HG03378 (cell line): ENCODE results near the gene UBAP1.
"Not testable (repeated sequence)": the region's sequence is repeated elsewhere in the genome, so short reads cannot be mapped to it uniquely, and the experiment has no call there.

ENCODE experiments used
- ATAC-seq: cut with Tn5 transposase; IDR thresholded peaks from one replicate; pipeline ENCODE4 v1.9.1; 2021; ENCODE audit warnings: mild to moderate bottlenecking, moderate library complexity; ENCODE audit not compliant: unreplicated experiment

Gene UBAP1

DNA sequence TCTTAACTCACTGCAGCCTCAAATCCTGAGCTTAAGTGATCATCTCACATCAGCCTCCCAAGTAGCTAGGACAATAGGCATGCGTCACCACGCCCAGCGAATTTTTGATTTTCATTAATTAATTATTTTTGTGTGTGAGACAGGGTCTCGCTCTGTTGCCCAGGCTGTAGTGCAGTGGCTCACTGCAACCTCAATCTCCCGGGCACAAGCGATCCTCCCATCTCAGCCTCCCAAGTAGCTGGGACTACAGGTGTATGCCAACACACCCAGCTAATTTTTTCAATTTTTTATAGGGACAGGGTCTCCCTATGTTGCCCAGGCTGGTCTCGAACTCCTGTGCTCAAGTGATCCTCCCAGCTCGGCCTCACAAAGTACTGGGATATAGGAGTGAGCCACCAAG is 41.4 kb downstream of the UBAP1 start:
- no peak for ATAC-seq

DNA sequence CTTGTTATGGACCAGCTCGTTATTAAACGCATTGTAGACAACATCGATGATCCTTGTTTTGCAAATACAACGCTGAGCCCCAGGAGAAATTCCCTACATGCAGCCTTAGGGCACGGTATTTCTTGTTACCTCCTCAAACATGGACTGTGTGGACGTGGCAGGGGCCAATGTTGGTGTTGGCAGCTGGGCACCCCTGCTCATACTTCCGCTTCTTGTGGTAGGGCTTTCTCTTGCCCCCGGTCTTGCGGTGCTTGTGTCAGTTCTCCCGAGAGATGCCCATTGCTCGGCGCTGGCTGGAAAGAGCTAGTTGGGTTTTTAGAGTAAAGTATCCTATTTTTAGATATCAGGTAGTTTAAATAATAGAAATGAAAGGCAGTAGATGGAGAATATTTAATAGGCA is 45.5 kb downstream of the UBAP1 start:
- ATAC-seq: no peak

GRCh38 chr9:34226144-34226760 is 47.4 kb downstream of the UBAP1 start:
- ATAC-seq: not testable (repeated sequence)

GRCh38 chr9:34227445-34227844 is 48.6 kb downstream of the UBAP1 start:
- ATAC-seq: no peak

- ATAC-seq: no peak
Observed at GRCh38 chr9:34230556-34230955, 51.7 kb downstream of the UBAP1 start.

GRCh38 chr9:34232201-34232600 is 53.4 kb downstream of the UBAP1 start:
- ATAC-seq: no peak

DNA sequence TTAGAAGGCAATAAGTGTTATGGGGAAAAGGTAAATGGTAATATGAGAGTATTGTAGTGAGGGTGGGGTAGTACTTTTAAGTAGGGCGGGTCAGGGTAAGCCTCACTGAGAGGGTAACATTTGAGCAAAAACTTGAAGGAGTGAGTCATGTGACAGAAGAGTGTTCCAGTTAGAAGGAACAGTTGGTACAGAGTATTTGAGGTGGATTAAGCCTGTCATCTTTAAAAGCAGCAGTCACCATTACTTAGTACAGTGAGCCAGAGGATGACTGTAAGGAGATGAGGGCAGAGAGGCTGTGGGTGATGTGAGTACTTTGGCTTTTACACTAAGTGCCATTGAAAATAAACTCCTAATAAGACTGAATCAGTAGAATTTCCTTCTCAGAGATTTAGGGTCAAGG is 54.8 kb downstream of the UBAP1 start:
- no peak for ATAC-seq

- no peak for ATAC-seq
Observed at GRCh38 chr9:34237836-34238235, 59.0 kb downstream of the UBAP1 start.

DNA sequence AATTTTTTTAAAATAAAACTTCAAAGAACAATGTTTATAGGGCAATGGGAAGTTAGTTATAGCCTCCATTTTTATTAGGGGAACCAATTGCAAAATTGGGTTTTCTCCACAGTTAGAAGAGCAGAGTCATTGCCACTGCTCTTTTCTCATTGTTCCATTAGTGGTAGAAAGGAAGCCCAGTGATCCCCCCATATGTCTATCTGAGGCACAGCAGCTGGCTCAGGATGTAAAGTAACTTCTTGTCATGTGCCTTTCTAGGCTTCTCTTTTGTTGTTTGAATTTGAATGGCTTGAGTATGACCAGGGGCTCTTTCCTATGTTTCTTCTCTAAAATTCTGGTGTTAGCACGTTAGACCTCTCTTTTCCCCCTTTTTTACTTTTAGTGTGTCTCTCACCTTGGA is 61.2 kb downstream of the UBAP1 start:
- no peak for ATAC-seq

GRCh38 chr9:34242830-34243229 is 64.0 kb downstream of the UBAP1 start:
- ATAC-seq: no peak

- not testable (repeated sequence) for ATAC-seq
Observed at GRCh38 chr9:34245212-34245611, 66.4 kb downstream of the UBAP1 start.

GRCh38 chr9:34246453-34246852 is 67.6 kb downstream of the UBAP1 start:
- no peak for ATAC-seq

DNA sequence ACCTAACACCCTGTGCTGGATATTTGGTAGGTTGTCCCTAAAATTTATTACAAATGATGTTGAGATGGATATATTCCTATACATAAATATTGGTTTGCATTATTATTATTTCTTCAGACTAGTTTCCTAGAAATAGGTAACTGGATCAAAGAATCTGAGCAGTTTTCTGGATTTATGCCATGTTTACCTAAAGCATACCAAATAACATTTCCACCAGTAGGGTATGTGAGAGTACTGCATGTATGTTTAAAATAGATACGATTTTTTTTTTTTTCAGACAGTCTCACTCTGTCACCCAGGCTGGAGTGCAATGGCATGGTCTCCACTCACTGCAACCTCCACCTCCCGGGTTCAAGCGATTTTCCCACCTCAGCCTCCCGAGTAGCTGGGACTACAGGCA is 68.9 kb downstream of the UBAP1 start:
- not testable (repeated sequence) for ATAC-seq

GRCh38 chr9:34249274-34249673 is 70.4 kb downstream of the UBAP1 start:
- no peak for ATAC-seq

DNA sequence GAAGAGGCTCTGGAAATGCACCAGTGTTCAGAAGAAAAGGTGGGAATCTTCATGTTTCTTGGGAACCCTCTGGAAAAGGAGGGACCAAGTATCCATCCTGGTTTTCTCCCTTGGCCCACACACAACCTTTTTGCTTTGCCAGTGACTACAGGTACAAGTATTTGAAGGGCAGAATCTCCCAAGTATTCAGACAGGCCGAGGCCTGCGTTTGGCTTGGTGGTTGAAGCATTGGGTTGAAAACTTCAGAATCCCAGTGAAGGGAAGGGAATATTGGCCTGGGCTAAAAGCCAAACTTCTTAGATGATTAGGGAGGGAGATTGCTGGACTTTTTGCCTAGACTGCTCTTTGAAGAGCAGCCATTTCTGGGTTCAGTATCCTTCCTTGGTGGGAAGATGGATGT is 71.9 kb downstream of the UBAP1 start:
- ATAC-seq: no peak

DNA sequence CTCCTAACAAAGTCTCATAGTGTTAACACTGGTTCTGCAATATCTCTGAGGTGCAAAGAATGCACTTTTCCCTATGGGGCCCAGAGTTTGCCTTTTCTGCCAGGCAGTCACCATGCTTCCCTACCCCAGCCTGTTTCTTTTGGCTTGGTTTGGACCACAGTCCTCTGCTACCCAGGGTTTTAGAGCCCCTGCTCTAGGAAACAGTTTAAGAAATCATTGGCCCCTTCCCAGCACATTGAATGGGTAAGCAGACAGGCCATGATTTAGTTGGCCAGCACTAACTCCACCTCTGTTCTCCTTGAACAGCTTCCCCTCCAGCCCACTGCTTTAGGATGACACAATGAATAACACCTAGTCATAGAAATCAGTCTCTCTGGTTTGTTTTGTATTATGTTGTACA is 73.2 kb downstream of the UBAP1 start:
- ATAC-seq: no peak

DNA sequence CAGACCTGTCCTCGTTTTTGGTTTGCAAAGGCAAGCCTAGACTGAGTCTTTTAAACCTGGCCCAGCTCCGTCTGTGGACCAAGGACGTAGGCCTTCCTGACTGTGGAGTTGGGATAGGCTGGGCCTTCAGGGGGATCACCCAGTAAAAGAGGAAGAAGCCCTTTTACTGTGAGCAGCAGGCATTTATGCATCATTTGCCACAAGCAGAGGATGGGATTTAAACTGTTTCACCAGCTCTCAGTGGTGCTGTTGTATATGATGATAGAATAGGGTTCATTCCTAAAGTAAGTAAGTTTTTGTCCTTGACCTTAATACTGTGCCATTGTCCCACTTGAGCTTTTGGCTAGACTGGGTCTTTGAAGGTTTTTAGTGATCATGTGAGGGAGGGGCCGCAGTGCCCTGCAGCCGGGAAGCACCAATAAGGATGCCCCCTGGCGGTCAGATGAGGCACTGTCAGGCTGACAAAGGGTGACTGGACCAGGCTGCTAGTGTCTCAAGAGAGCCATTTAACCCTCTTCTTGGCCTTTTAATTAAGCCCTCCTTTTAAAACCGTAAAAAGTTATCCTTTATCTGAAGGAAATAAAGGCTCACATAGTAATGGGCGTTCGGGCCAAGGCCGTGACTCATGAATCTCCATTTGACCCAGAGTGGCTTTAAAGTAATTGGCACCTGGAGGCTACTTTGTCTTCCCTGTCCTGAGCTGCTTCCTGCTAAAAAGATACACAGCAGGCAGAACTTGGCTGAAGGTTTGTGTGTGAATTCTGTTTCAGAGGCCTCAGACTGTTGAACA is 74.0 kb downstream of the UBAP1 start:
- ATAC-seq: no peak

- ATAC-seq: no peak
Observed at GRCh38 chr9:34253460-34253837, 74.6 kb downstream of the UBAP1 start.

DNA sequence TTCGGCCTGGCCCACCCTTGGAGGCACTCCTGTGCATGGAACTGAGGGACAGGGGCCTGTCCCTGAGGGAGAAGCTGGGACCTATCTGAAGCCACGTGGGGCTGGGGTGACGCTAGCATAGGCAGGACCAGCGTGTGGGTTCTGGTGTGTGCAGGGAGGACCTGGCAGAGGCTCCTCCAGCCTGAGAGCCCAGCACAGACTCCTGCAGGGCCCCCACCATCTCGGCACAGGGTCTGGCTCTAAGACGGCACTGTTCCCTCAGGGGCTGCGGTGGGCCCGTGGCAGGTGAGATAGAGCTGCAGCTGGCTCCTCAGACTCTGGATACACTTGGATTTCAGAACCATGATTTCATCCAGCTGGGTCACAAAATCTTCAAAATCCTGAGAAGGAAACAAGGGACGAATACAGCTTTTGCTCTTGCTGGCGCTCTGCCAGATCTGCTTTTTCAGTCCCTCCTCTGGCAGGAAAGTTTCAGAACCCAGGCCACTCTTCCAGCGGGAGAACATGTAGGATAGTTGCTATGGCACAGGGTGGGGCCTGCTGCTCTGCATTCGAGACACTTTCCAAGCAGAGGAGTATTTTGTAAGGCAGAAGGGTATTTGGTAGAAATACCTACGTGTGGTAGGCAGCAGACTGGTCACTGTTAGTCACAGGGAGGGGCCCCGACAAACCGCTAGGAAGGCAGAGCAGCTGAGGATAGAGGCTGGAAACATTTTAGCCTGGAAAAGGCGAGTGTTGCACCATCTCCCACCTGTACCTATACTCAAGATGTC is 75.5 kb downstream of the UBAP1 start:
- ATAC-seq: no peak

- no peak for ATAC-seq
Observed at GRCh38 chr9:34254966-34255825, 76.4 kb downstream of the UBAP1 start.

GRCh38 chr9:34256104-34256503 is 77.3 kb downstream of the UBAP1 start:
- no peak for ATAC-seq
